GM21447 (cell line): Measurements from ENCODE around the gene TNXB.
"Not testable (repeated sequence)": the region's sequence is repeated elsewhere in the genome, so short reads cannot be mapped to it uniquely, and the experiment has no call there.

Experiments used
- ATAC-seq: cut with Tn5 transposase; IDR thresholded peaks from one replicate; pipeline ENCODE4 v1.9.1; 2021; ENCODE audit not compliant: unreplicated experiment

TNXB gene

GRCh38 chr6:32067521-32067920 lies 41.6 kb downstream of the TNXB start:
- not testable (repeated sequence) for ATAC-seq

GRCh38 chr6:32064706-32065105 lies 44.4 kb downstream of the TNXB start:
- ATAC-seq = no peak

- ATAC-seq = no peak
Observed at GRCh38 chr6:32060966-32061655, 48.0 kb downstream of the TNXB start.

GRCh38 chr6:32058511-32058963 lies 50.6 kb downstream of the TNXB start:
- no peak for ATAC-seq

- ATAC-seq = no peak
Observed at GRCh38 chr6:32057966-32058365, 51.2 kb downstream of the TNXB start.

GRCh38 chr6:32056254-32056653 lies 52.9 kb downstream of the TNXB start:
- no peak for ATAC-seq

- not testable (repeated sequence) for ATAC-seq
Observed at GRCh38 chr6:32055756-32056155, 53.4 kb downstream of the TNXB start.

GRCh38 chr6:32053314-32053713 lies 55.8 kb downstream of the TNXB start:
- ATAC-seq = not testable (repeated sequence)

- ATAC-seq = not testable (repeated sequence)
Observed at GRCh38 chr6:32052626-32053025, 56.5 kb downstream of the TNXB start.

GRCh38 chr6:32050562-32050961 lies 58.6 kb downstream of the TNXB start:
- ATAC-seq = no peak

GRCh38 chr6:32049736-32050135 lies 59.4 kb downstream of the TNXB start:
- not testable (repeated sequence) for ATAC-seq

GRCh38 chr6:32049149-32049548 lies 60.0 kb downstream of the TNXB start:
- ATAC-seq = not testable (repeated sequence)

GRCh38 chr6:32047855-32048766 lies 61.0 kb downstream of the TNXB start:
- ATAC-seq = no peak

- no peak for ATAC-seq
Observed at GRCh38 chr6:32047539-32047854, 61.6 kb downstream of the TNXB start.

GRCh38 chr6:32047084-32047478 lies 62.1 kb downstream of the TNXB start:
- ATAC-seq = no peak

GRCh38 chr6:32046450-32047083 lies 62.6 kb downstream of the TNXB start:
- ATAC-seq = no peak

- ATAC-seq = no peak
Observed at GRCh38 chr6:32045811-32046449, 63.2 kb downstream of the TNXB start.

- ATAC-seq = not testable (repeated sequence)
Observed at GRCh38 chr6:32044916-32045315, 64.2 kb downstream of the TNXB start.

- not testable (repeated sequence) for ATAC-seq
Observed at GRCh38 chr6:32043589-32044380, 65.4 kb downstream of the TNXB start.

GRCh38 chr6:32042276-32042675 lies 66.9 kb downstream of the TNXB start:
- not testable (repeated sequence) for ATAC-seq
